ENCODE data around the gene SLIT1.

Gene SLIT1

GRCh38 chr10:97138174-97138573 is 47.6 kb downstream of the SLIT1 start:
- DNase-seq = peak; percentile 67

GRCh38 chr10:97136756-97137155 is 49.0 kb downstream of the SLIT1 start:
- no peak for DNase-seq

- no peak for DNase-seq
These were observed 50.3 kb downstream of the SLIT1 start for GRCh38 chr10:97135464-97135863.

- DNase-seq = no peak
These were observed 50.8 kb downstream of the SLIT1 start for GRCh38 chr10:97134983-97135382.

GRCh38 chr10:97134110-97134509 is 51.6 kb downstream of the SLIT1 start:
- DNase-seq = no peak

- DNase-seq = no peak
These were observed 53.5 kb downstream of the SLIT1 start for GRCh38 chr10:97132273-97132672.

GRCh38 chr10:97131666-97132065 is 54.1 kb downstream of the SLIT1 start:
- no peak for DNase-seq

GRCh38 chr10:97131181-97131628 is 54.6 kb downstream of the SLIT1 start:
- no peak for DNase-seq

- DNase-seq = no peak
These were observed 56.1 kb downstream of the SLIT1 start for GRCh38 chr10:97129666-97130065.

- peak; percentile 50 for DNase-seq
These were observed 57.1 kb downstream of the SLIT1 start for GRCh38 chr10:97128516-97129154.

- DNase-seq = no peak
These were observed 57.7 kb downstream of the SLIT1 start for GRCh38 chr10:97128039-97128492.

- DNase-seq = no peak
These were observed 58.2 kb downstream of the SLIT1 start for GRCh38 chr10:97127509-97127908.

GRCh38 chr10:97124211-97124610 is 61.5 kb downstream of the SLIT1 start:
- no peak for DNase-seq

GRCh38 chr10:97123765-97124164 is 62.0 kb downstream of the SLIT1 start:
- no peak for DNase-seq

- DNase-seq = no peak
These were observed 64.7 kb downstream of the SLIT1 start for GRCh38 chr10:97121041-97121440.

GRCh38 chr10:97120370-97120769 is 65.4 kb downstream of the SLIT1 start:
- DNase-seq = no peak

GRCh38 chr10:97119058-97119745 is 66.6 kb downstream of the SLIT1 start:
- DNase-seq = no peak

- peak; percentile 82 for DNase-seq
These were observed 68.4 kb downstream of the SLIT1 start for GRCh38 chr10:97117372-97117771.

GRCh38 chr10:97116462-97117162 is 69.1 kb downstream of the SLIT1 start:
- DNase-seq = no peak

GRCh38 chr10:97115846-97116245 is 69.9 kb downstream of the SLIT1 start:
- DNase-seq = no peak

GRCh38 chr10:97111615-97112014 is 74.1 kb downstream of the SLIT1 start:
- DNase-seq = no peak

- peak; percentile 89 for DNase-seq
These were observed 76.2 kb downstream of the SLIT1 start for GRCh38 chr10:97109547-97109946.

GRCh38 chr10:97107551-97107950 is 78.2 kb downstream of the SLIT1 start:
- DNase-seq = no peak

- no peak for DNase-seq
These were observed 79.6 kb downstream of the SLIT1 start for GRCh38 chr10:97106207-97106606.

Data from DMS53 (cell line).